HTR-8/SVneo (cell line): Measurements from ENCODE around the gene GIT1.
A peak's percentile ranks its signal among the peaks of the same experiment; 100 is the strongest.

Experiments
- DNase-seq: peaks from one replicate; pipeline ENCODE4 v3.0.0; 2011; ENCODE audit warnings: low spot score, mixed read lengths; ENCODE audit not compliant: insufficient read length
- FAIRE-seq: peaks from 2 replicates; lab custom pipeline; 2011; peaks lifted over from hg19 to GRCh38; lab: Jason Lieb, UNC

GIT1 gene

GRCh38 chr17:29549177-29549923 lies 40.1 kb downstream of the GIT1 start:
- DNase-seq (no peak), FAIRE-seq (peak; percentile 78)

GRCh38 chr17:29546830-29547229 lies 42.6 kb downstream of the GIT1 start:
- DNase-seq (no peak), FAIRE-seq (no peak)

GRCh38 chr17:29546085-29546484 lies 43.4 kb downstream of the GIT1 start:
- DNase-seq (no peak), FAIRE-seq (no peak)

DNA sequence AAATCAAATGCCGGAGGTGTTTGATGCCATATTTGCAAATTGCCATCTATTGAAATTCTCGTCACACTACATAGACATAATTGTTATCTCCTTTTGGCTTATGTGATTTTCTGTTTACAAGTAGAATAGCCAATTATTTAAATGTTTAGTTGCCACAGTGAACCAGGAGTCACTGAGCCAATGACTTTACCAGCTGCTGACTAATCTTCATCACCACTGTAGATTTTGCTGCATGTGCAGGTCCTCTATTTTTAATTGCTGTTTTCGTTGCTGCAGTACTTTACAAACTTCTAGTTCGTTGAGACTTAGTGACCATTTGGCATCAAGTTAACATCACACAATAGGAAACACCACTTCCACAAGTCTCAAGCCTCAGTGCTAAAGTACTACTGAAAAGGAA lies 45.4 kb downstream of the GIT1 start:
- FAIRE-seq = no peak
- no peak for DNase-seq

- FAIRE-seq (no peak), DNase-seq (no peak)
Measured at GRCh38 chr17:29533976-29534375, 55.5 kb downstream of the GIT1 start.

DNA sequence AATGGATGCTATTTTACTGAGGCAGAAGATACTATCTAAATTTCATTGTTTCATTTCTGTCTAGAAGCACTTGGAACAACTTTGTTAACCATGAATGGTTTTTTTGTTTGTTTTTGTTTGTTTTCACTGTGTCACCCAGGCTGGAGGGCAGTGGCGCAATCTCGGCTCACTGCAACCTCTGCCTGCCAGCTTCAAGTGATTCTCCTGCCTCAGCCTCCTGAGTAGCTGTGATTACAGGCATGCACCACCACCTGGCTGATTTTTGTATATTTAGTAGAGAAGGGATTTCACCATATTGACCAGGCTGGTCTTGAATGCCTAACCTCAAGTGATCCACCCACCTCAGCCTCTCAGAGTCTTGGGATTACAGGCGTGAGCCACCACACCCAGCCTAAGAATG lies 63.1 kb downstream of the GIT1 start:
- no peak for FAIRE-seq
- no peak for DNase-seq

DNA sequence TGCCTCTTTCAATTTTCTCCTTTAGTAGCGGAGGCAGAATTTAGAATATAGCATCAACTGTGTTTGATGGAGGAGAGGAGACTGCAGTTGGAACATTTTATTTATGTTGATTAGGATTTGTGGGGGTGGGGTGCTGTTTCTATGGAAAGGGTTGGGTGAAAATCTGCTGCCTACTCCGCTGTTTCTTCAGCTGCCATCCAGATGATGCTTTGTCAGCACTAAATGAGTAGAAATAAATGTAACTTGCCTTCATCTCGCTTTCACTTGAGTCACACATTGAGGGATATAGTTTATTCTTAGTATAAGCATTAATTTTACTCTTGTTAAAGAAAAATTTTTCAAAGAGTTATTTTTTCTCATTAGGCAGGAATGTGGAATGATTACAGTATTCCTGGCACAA lies 64.8 kb downstream of the GIT1 start:
- no peak for DNase-seq
- no peak for FAIRE-seq
